SIG-M5 (cell line): ENCODE data around the gene ARHGAP28.
"Not testable (repeated sequence)": the region's sequence is repeated elsewhere in the genome, so short reads cannot be mapped to it uniquely, and the experiment has no call there.

ENCODE experiments used
- DNase-seq: peaks from one replicate; lab custom pipeline; 2025; lab: John Stamatoyannopoulos, UW

Gene ARHGAP28

GRCh38 chr18:6776188-6776587 is 46.7 kb downstream of the ARHGAP28 start:
- DNase-seq, result no peak

- DNase-seq, result no peak
These were observed 48.0 kb downstream of the ARHGAP28 start for GRCh38 chr18:6777509-6777908.

- DNase-seq, result no peak
These were observed 49.1 kb downstream of the ARHGAP28 start for GRCh38 chr18:6778459-6779247.

GRCh38 chr18:6781142-6781714 is 51.7 kb downstream of the ARHGAP28 start:
- DNase-seq, result no peak

GRCh38 chr18:6781796-6782195 is 52.3 kb downstream of the ARHGAP28 start:
- no peak for DNase-seq

GRCh38 chr18:6782861-6783260 is 53.3 kb downstream of the ARHGAP28 start:
- DNase-seq, result no peak

- DNase-seq, result no peak
These were observed 54.5 kb downstream of the ARHGAP28 start for GRCh38 chr18:6784046-6784445.

GRCh38 chr18:6785001-6785400 is 55.5 kb downstream of the ARHGAP28 start:
- no peak for DNase-seq

GRCh38 chr18:6785411-6785810 is 55.9 kb downstream of the ARHGAP28 start:
- no peak for DNase-seq

GRCh38 chr18:6792391-6792790 is 62.9 kb downstream of the ARHGAP28 start:
- DNase-seq, result no peak

GRCh38 chr18:6793455-6793854 is 63.9 kb downstream of the ARHGAP28 start:
- no peak for DNase-seq

GRCh38 chr18:6793986-6794385 is 64.5 kb downstream of the ARHGAP28 start:
- no peak for DNase-seq

- no peak for DNase-seq
These were observed 65.8 kb downstream of the ARHGAP28 start for GRCh38 chr18:6795307-6795706.

GRCh38 chr18:6796511-6796910 is 67.0 kb downstream of the ARHGAP28 start:
- DNase-seq, result no peak

- no peak for DNase-seq
These were observed 67.7 kb downstream of the ARHGAP28 start for GRCh38 chr18:6797171-6797570.

- DNase-seq, result no peak
These were observed 69.4 kb downstream of the ARHGAP28 start for GRCh38 chr18:6798896-6799295.

- not testable (repeated sequence) for DNase-seq
These were observed 70.8 kb downstream of the ARHGAP28 start for GRCh38 chr18:6800309-6800708.

GRCh38 chr18:6807515-6808257 is 78.2 kb downstream of the ARHGAP28 start:
- no peak for DNase-seq

- DNase-seq, result no peak
These were observed 80.7 kb downstream of the ARHGAP28 start for GRCh38 chr18:6810191-6810590.

GRCh38 chr18:6811816-6812215 is 82.3 kb downstream of the ARHGAP28 start:
- DNase-seq, result no peak

GRCh38 chr18:6814882-6815425 is 85.4 kb downstream of the ARHGAP28 start:
- no peak for DNase-seq

GRCh38 chr18:6816154-6816553 is 86.6 kb downstream of the ARHGAP28 start:
- DNase-seq, result no peak

- no peak for DNase-seq
These were observed 89.8 kb downstream of the ARHGAP28 start for GRCh38 chr18:6819332-6819731.
